ENCODE results near the gene ADCY7.

The ADCY7 gene

DNA sequence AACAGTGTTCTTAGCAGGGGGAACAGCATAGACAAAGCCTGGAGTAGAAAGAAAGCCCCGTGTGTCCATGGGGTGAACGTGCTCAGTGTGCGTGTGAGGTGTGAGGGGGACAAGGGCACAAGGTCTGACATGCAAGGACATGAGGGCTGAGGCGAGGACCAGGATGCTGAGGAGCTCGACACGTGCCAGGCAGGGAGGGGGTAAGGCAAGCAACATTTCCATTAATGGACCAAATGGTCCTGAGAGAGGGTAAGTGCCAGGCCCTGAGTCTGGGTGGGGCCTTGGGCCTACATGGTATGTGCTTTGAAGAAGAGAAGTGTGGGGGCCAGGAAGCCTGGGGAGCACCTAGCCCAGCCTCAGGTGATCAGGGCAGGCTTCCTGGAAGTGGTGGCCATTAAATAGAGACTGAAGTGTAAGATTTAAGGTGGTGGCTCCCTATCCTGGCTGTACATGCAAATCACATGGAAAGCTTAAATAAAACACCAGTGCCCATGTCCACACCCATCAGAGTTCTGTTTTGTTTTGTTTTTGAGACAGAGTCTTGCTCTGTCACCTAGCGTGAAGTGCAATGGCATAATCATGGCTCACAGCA, 29.3 kb downstream of the ADCY7 start:
- FAIRE-seq = no peak
- DNase-seq (ENCODE audit: insufficient read length, low spot score) = no peak

- FAIRE-seq (no peak), DNase-seq (ENCODE audit: insufficient read length, low spot score) (no peak)
Observed at GRCh38 chr16:50296807-50297206, 30.5 kb downstream of the ADCY7 start.

GRCh38 chr16:50297301-50298074, 31.1 kb downstream of the ADCY7 start:
- DNase-seq (ENCODE audit: insufficient read length, low spot score) = no peak
- no peak for FAIRE-seq

DNA sequence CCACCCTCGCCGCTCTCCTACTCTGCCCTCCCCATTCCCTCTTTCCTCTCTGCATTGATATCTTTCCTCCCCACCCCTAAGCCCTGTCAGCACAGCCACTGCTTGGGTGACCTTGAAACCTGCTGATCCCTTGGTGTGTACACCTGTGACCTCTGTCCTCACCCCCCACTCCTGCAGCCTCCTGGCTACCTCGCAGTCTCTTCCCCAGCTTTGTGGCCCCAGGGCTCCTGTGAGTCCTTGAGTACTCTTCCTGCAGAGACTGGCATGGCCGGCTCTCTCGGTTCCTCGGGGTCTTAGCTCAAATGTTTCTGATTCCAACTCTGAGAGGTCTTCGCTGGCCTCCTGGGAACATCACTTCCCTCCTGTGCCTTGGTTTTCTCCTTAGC, 31.7 kb downstream of the ADCY7 start:
- no peak for DNase-seq (ENCODE audit: insufficient read length, low spot score)
- no peak for FAIRE-seq

DNA sequence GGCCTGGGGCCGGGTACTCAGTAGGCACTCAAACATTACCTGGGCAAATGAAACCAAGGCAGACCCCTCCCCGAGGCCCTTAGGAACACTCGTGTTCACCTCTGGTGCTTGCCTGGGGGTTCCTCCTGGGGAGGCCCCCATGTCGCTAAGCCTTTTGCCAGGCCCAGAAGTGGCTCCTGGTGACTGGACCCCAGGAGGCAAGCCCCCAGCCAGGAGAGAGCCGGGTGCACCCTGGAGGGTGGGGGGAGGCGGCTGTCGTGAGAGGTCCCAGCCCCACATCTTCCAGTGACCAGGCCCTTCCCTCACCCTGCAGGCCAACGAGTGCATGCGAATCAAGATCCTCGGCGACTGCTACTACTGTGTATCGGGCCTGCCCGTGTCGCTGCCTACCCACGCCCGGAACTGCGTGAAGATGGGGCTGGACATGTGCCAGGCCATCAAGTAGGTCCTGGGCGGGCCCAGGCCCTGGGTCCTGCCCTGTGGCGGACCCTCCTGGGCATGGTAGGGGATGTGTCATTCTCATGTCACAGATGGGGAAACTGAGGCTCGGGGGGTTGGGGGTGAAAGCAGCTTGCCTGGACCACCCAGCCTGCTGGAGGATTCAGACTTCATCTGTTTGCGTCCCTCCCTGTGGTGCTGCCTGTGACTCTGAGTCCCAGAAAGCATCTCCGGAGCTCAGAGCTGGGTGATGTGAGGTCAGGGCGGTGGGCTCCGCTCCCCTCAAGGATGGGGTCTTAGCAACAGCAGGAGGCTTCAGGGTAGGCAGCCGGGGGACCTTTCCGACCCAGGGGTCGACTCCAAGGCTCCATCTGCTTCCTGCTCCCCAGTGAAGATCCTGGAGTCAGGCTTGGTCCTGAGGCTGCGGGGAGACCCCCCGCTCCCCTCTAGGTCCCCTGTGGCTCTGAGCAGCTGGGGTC, 32.5 kb downstream of the ADCY7 start:
- FAIRE-seq = no peak

GRCh38 chr16:50299508-50300105, 33.3 kb downstream of the ADCY7 start:
- DNase-seq (ENCODE audit: insufficient read length, low spot score) = no peak
- FAIRE-seq = no peak

More for the DNA sequence above, 32.5 kb downstream of the ADCY7 start:
- no peak for DNase-seq (ENCODE audit: insufficient read length, low spot score)

- DNase-seq (ENCODE audit: insufficient read length, low spot score) = no peak
- no peak for FAIRE-seq
Observed at GRCh38 chr16:50300942-50301625, 34.7 kb downstream of the ADCY7 start.

DNA sequence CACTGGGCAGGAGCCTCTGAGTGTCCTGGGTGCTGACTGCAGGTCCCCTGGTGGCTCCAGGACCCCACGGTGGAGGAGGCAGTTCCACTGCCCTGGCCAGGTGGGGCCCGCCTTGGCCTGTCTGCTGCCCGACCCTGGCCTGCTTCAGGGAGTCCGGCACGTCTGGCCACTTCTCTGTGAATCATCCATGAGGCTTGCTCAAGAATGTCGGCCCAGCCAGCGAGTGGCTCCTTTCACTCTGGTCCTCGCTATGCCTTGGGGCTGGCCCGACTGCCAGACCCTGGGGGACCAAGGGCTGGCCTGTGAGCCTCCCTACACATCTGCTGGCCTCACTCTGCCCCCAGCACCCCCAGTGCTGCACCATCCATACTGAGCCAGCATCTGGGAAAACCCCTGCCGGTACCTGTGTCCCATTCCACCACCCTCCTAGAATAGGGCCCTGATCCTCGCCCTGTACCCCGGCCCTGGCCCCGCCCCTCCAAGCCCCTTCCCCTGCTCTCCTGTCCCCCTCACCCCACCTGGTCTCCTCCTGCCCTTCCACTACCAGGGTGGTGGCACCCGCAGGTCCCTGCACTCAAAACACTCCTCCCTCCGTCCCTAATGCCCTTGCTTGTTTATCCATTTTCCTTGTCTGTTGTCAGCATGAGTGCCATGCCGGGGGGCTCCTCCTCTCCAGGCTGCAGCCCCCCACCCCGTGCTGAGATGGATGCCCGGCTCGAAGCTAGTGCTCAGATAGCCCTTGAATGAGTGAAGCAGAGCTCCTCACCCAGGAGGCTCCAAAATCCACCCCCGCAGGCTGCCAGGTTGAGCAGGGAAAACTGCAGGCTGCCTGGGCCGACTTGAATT, 35.5 kb downstream of the ADCY7 start:
- DNase-seq (ENCODE audit: insufficient read length, low spot score) = no peak

DNA sequence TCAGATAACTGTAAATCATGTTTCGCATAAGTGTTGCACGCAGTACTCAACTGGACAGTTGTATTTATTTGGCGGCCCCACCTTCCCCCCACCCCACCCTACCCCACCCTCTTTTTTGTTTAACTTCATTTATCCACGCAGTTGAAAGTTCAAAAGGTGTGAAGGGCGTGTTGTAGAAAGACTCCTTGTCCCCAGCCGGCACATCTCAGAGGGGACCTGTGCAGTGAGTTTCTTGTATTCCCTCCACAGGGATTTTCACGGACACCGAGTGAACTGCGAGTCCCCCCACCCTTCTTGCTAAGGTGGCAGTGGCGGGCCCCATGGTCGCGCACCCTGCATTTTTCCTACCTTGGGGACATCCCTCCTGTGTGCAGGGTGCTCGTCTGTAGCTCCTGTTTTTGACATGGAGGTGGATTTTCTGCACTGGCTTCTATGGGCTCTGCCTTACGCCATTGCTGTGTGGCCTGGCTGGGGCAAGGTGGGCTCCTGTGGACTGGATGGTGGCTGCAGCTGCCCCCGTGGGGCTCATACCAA, 36.2 kb downstream of the ADCY7 start:
- DNase-seq (ENCODE audit: insufficient read length, low spot score) (no peak), FAIRE-seq (no peak)

More for the DNA sequence above, 35.5 kb downstream of the ADCY7 start:
- no peak for FAIRE-seq

DNA sequence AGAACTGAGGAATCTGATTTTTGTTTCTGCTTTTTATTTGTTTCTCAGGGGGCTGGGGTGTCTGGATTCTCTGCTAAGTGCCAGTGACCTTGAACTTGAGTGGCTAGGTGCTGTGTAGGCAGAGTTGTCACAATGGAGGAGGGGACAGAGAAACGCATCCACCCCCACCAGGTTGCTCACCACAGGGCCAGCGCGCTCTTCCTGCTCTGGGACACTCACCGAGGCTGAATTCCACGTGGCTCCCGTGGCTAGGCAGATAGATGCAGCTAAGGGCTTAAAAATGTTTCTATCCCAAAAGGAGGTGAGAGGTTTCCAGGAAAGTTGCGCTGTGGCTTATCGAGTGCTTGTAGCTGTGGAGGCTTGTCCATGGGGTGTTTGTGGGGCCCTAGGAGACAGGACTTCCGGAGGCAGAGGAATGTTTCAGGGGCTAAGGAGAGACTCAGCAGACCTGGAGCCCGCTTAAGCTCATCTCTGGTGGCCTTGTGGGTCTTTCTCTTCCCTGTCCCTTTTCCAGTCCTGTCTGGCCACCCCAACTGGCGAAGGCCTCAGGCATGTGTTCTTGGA, 36.8 kb downstream of the ADCY7 start:
- DNase-seq (ENCODE audit: insufficient read length, low spot score) (no peak), FAIRE-seq (no peak)

- FAIRE-seq (no peak), DNase-seq (ENCODE audit: insufficient read length, low spot score) (no peak)
Observed at GRCh38 chr16:50303605-50304466, 37.5 kb downstream of the ADCY7 start.

- FAIRE-seq (no peak), DNase-seq (ENCODE audit: insufficient read length, low spot score) (no peak)
Observed at GRCh38 chr16:50304467-50305440, 38.4 kb downstream of the ADCY7 start.

DNA sequence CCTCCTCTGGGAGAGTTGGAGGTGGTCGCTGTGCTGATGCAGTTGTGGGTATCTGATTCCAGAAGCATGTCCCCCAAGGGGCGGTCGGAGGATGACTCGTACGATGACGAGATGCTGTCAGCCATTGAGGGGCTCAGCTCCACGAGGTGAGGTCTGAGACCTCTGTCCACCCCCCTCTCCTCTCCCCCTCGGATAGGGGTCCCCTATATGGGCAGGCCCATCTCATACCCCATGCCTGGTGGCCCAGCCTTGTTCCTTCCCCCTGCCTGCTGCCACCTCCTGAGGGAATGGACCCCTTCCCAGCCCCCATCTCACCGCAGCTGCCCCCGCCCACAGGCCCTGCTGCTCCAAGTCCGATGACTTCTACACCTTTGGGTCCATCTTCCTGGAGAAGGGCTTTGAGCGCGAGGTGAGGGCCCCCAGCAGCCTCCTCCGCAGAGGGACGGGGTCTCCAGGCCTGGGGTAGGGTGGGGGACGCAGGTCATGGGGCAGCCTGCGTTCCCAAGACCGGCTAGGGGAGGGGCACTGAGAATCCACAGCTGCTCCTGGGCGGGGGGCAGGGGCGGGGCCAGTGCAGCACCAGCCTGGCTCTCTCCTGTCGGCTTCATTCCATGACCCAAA, 39.2 kb downstream of the ADCY7 start:
- DNase-seq (ENCODE audit: insufficient read length, low spot score) (no peak), FAIRE-seq (no peak)

GRCh38 chr16:50306287-50306686, 39.9 kb downstream of the ADCY7 start:
- no peak for FAIRE-seq

GRCh38 chr16:50308237-50308965, 42.0 kb downstream of the ADCY7 start:
- no peak for FAIRE-seq
- no peak for DNase-seq (ENCODE audit: insufficient read length, low spot score)

More at GRCh38 chr16:50306287-50306686, 39.9 kb downstream of the ADCY7 start:
- DNase-seq (ENCODE audit: insufficient read length, low spot score) = no peak

DNA sequence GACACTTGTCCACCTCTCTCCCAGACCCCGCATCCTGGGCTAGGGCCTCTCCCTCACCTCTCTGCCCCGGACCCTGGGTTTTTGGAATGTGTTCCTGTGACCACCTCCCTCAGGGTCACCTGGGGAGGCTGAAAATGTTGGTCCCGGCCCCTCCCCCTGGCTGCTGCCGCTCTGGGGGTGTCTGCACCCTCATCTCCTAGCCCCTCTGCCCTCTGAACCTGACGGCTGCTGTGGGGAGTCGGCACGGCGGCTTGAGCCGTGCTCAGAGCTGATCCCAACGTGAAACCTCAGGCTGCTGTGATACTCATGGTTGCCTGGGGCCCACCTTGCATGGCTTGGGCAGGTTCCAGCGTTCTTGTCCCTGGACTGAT, 42.8 kb downstream of the ADCY7 start:
- no peak for DNase-seq (ENCODE audit: insufficient read length, low spot score)
- no peak for FAIRE-seq

Measured in GM19239 (cell line).